ENCODE measurements around the gene CACNB1.
"Not testable (repeated sequence)": the region's sequence is repeated elsewhere in the genome, so short reads cannot be mapped to it uniquely, and the experiment has no call there.

CACNB1 gene

GRCh38 chr17:39173526-39174274, 23.8 kb downstream of the CACNB1 start:
- DNase-seq, result no peak

DNA sequence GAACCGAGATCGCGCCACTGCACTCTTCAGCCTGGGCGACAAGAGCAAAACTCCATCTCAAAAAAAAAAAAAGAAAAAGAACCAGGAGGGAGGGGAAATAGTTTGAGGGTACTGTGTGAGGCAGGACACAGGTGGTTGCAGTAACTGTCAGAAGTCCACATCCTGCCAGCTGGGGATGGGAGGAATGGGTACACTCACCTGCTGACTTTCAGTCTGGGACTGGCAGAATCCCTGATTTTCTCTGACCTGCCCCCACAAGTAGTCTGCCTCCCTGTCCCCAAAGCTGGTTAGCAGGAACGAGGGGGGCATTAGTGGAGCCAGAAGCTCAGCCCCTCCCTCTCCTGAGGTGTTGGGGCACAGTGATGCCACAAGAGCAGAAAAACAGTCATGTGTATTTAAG, 24.4 kb downstream of the CACNB1 start:
- DNase-seq, result no peak

- no peak for DNase-seq
Measured at GRCh38 chr17:39171933-39172332, 25.5 kb downstream of the CACNB1 start.

DNA sequence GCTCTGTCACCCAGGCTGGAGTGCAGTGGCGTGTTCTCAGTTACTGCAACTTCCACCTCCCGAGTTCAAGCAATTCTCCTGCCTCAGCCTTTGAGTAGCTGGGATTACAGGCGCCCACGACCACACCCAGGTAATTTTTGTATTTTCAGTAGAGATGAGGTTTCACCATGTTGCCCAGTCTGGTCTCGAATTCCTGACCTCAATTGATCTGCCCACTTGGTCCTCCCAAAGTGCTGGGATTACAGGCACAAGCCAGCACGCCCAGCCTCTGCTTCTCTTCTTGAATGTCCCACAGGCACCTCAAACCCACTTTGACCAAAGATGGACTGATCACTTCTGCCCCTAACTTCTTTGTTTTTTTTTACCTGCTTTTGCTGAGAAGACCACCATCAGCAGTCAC, 26.9 kb downstream of the CACNB1 start:
- no peak for DNase-seq

DNA sequence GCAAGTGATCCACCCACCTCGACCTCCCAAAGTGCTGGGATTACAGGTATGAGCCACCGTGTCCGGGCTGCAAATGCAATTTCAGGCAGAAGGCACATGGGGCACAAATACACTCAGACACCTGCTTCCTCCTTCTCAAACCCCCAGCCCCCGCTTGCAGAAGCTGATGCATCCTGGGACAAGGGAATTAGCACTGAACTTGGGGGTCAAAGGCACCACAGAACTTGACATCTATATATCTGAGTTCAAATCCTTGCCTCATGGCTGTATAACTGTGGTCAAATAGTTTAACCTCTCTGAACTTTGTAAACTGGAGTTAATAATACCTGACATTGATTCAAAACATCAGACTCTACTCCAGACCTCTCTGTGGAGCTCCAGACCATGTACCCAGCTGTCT, 27.4 kb downstream of the CACNB1 start:
- DNase-seq, result no peak

DNA sequence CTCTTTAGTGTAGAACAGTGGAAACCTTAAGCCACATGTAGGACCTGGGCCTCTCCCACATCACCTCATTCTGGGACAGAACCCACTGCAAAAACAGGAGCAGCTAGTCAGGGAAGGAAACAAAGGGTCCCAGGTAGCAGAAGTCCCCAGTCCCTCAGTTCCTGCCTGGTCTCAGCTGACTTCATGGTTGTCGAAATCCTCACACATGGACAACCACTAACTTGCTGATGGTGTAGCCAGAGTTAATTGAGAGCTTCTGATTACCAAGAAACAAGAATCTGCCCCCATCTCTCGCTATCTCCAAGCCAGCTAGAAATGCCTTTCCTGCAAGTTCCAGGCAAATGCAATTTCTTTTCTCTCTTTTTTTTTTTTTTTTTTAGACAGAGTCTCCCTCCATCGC, 28.0 kb downstream of the CACNB1 start:
- DNase-seq, result no peak

GRCh38 chr17:39169101-39169500, 28.4 kb downstream of the CACNB1 start:
- no peak for DNase-seq

GRCh38 chr17:39168503-39168902, 29.0 kb downstream of the CACNB1 start:
- not testable (repeated sequence) for DNase-seq

DNA sequence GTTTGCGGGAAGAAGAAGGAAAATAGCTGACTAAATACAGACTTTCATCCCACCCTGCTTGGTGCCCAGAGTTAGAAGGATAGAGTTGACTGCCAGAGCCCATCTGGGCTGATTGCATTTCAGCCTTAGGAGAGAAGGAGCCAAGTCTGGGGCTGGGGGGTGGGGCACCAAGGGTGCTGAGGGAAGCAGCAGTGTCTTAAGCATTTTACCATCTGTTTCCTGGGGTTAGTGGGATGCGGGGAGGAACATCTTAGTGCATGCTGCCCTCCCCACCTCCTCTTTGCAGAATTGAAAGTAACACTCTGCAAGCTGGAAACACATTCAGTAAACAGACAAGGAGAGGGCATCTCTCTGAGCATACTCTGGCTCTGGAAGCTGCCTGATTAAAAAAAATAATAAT, 30.0 kb downstream of the CACNB1 start:
- no peak for DNase-seq

DNA sequence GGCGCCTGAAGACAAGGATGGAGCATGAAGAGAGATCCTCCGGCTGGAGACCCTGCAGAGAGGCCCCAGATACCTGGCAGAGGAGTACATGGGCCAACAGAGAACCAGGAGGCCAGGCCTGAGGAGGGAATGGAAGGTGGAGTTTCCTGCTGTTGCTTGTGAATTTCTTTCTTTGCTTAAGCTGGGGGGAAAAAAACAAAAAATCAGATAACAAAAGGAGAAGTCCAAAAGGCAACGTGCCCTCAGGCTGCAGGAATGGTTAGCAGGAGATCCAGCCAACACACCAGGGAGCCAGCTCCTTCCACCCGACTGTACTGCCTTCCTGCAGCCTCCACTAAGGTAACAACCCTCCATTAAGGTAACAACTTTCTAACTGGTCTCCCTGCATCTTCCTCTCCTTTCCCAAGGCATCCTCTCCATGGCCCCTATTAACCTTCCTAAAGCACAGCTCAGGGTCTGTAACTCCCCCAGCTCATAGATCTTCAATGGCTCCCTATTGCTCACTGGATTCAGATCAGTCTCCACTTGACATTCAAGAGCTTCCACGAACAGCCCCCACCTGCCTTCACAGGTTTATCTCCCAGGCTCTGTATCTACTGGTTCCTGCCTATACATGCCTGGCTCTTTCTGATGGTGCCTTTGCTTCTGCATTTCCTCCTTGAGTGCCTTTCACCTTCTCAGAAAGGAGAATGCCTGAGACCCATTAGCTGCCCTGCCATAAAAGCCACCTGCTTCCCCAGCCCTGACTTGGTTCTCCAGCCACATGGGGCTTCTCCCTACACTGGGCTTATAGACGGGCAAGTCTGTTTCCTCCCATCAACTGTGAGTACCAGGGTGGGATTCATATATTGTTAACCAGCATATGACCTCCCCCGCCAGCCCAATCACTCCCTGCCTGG, 30.8 kb downstream of the CACNB1 start:
- no peak for DNase-seq

- DNase-seq, result no peak
Measured at GRCh38 chr17:39165841-39166349, 31.6 kb downstream of the CACNB1 start, which contains the start of gene ARL5C. Gene ARL5C (minus strand): TSS chr17:39166161. CDS start chr17:39165760, 401 bp downstream.

- DNase-seq, result no peak
Measured at GRCh38 chr17:39165178-39165840, 32.2 kb downstream of the CACNB1 start.

GRCh38 chr17:39164675-39165143, 32.8 kb downstream of the CACNB1 start:
- DNase-seq, result peak; percentile 62

GRCh38 chr17:39161962-39162361, 35.5 kb downstream of the CACNB1 start:
- DNase-seq, result no peak

DNA sequence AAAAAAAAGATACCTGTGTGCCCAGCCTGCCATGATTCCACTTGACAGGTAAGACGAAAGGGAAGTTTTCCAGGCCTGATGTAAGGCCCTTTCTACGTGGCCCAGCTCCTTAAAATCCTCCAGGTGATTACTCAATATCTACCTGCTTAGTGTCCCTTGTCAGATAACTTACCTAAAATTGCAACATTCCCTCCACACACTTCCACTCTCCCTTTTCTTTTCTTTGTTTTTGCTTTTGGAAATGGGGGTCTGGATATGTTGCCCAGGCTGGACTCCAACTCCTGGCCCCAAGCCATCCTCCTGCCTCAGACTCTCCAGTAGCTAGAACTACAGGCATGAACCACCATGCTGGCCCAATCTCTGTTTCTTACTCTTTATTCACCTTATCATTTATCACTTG, 38.8 kb downstream of the CACNB1 start:
- DNase-seq, result no peak

DNA sequence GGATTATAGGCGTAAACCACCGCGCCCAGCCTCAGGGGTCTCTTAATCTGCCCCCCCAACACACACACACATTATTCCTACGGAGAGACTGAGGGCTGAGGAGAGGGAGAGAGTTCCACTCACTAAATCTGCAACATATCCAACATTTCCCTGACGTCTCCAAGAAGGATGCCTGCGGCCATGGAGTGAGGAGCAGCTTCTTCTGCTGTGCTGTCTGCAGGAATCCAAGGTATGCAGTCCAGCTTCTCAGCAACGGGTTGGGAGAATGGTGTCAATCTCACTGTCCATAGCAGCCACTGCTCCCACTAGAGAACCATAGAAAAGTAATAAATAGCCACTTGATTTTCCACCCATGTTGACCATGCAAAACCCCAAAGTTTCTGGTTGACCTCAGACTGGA, 41.0 kb downstream of the CACNB1 start:
- DNase-seq, result no peak

DNA sequence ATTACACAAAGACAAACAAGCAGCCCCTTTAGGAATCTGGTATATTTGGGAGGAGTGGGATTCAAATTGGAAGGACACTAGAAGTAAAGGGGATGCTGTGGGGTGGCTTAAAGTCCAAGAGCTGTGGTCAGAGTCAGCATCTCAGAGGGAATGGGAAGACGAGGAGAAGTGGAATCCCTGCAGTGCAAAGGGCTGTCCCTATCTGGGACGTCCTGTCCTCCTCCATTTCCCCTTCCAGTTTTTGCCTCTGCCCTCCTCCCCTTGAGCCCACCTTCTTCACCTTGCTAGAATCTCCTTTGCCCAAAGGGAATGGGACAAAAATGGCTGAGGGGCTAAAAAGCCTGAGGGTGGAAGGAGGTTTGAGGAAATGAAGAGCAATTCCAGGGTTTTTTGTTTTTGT, 41.8 kb downstream of the CACNB1 start:
- no peak for DNase-seq

DNA sequence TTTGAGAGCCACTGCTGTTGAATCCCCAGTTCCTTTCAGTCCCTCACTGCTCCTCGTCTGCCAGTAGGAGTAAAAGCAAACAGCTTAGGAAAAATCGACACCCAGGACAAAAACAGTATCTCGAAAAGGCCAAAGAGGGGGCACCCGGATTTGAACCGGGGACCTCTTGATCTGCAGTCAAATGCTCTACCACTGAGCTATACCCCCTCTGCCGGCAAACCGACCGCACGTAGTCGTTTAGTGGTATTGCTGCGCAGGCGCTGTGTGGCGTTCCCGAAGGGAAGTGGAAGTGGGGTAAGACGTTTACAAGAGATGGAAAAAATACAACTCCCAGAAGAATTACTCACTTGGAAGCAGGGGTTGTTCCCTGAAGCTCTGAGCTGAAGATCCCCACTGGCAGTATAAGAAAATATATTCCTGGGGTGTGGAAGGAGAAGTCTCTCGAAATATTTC, 43.8 kb downstream of the CACNB1 start:
- DNase-seq, result peak; percentile 93

DNA sequence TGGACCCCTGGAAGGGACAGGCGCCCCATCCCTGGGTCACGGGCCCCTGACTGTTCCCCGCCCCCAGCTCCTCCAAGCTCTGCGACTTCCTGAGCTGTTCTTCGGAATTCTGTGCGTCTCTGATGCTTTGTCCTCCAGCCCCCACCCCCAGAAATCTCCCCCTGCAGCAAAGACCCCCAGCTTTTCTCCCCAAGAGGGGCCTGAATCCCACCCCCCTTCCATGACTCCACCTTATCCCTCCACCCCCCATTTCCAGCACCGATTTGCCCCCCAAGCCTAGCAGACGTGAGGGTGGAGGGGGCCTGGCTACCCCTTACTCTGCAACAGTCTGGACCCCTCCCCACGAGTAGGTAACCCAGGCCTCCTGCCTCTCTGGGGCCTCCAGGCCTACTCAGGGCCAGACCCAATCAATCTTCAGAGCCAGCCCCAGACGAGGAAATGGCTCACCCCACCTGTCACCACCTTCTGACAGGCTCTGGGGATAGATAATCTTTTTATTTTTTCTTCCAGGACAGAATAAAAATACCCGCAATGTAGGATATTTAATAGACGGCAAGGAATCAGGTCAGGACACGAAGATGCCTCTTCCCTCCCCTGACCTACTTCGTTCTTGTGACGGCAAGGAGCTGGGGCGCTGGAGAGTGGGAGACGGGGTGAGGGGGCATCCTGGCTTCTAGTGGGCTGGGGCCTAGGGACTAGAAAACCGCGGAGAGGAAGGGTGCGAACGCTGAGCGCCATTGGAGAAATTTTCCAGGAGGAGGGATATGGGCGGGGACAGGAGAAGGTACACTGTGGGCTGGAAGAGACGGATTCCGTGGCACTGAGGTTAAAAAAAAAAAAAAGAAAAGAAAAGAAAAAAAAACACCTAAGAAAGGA, 45.3 kb downstream of the CACNB1 start:
- peak; percentile 65 for DNase-seq

GRCh38 chr17:39151150-39151942, 46.1 kb downstream of the CACNB1 start, which contains the start of gene PLXDC1:
Gene PLXDC1 (minus strand): TSS chr17:39151637. CDS start chr17:39151437, 200 bp downstream.
- no peak for DNase-seq

- no peak for DNase-seq
Measured at GRCh38 chr17:39150795-39151149, 46.7 kb downstream of the CACNB1 start.
